ENCODE measurements around the gene MBP. TPM values are rescaled to one million over a fixed set of nuclear protein-coding genes. Genes with fewer than 3 reads are reported as not detected.

Gene MBP
- total RNA-seq, 2 experiments from 2014 or later: 13.5 to 28.9 TPM

DNA sequence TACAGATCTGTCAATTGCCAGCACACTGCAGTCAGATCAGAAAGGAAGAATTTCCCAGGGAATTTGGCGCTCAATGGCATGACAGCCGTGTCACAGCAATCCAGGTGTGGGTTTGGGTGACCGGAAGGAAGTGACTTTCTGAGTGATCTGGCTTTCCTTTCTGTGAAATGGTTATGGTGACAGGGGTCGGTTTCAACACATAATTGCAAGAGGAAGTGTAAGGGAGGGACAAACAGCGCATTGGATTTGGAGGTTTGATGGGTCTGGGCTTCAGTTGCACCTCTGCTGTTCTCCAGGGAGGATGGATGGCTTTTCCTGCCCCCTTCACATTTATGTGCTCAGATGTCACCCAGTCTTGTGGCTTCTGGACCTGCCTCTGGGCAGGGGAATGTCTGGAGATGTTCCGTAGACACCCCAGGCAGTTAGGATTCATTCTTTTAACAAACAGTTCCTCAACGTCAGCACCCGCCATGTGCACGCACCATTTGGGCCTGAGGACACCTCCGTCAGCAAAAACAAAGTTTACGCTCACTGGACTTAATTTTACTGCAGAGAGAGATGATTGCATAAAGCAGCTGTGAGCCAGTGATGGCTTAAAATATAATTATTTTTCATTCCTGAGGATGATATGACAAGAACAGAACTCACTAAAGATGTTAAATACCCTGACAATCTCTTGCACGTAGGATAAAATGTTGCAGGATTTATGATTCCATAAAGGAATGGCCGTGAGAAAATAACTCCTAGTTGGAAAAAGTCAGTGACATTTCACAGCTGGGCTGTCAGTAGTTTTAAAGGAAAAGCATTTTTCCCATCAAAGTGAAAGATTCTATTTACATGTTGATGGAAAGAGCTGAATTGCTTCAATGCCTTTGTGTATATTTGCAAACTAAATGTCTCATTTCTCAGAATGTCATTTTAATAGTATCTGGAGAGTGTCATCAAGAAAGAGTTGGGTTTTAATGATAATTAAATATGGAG lies 36.9 kb downstream of the MBP start:
- Histone ChIP-seq H3K9me3 (ENCODE audit: low read length) (no peaks in the 10 kb centered on the region), H3K79me2 (ENCODE audit: insufficient read depth, low read depth, low read length) (0 out of 2 replicates have a peak, but pooled peaks cover under 1% of the 10 kb centered on the region), H3K4me2 (ENCODE audit: low read length) (no peak overlapping the region), H3K4me3 (ENCODE audit: low read depth, low read length, poor library complexity, severe bottlenecking) (no peak overlapping the region), H2AFZ (ENCODE audit: low read length) (no peak overlapping the region), H4K20me1 (ENCODE audit: insufficient read depth, low read length) (no peaks in the 10 kb centered on the region), H3K4me1 (ENCODE audit: insufficient read depth, low read length, poor library complexity, severe bottlenecking) (peaks cover 47% of the 10 kb centered on the region), H3K9me2 (ENCODE audit: insufficient read depth, low read length) (no peaks in the 10 kb centered on the region), H3K27ac (ENCODE audit: low read depth, low read length, poor library complexity, severe bottlenecking) (no peak overlapping the region), H3K36me3 (ENCODE audit: insufficient read depth, low read length) (no peaks in the 10 kb centered on the region)
- CTCF ChIA-PET (ENCODE audit: unreplicated experiment): no interaction called here
- BruUV-seq (replicated peaks): no TSS peak
- no peak for DNase-seq (ENCODE audit: low spot score)
- intact Hi-C loops (cut with micrococcal nuclease; ENCODE audit: unreplicated experiment): loop anchor here (5.0 kb wide), 1 partner anchor 37 kb away; the partner anchor contains the start of gene MBP
- POLR2A ChIA-PET: interaction anchor here (1.0 kb wide), 1 partner anchor 27 kb away, joined by 3 read pairs; no protein-coding TSS in a partner anchor
- TF ChIP-seq CTCF (conservative IDR thresholded peaks at IDR 0.05; ENCODE audit: low read length) (no peak), EZH2phosphoT487 (IDR thresholded peaks at IDR 0.05; ENCODE audit: borderline replicate concordance, low read depth, low read length) (no peak)

DNA sequence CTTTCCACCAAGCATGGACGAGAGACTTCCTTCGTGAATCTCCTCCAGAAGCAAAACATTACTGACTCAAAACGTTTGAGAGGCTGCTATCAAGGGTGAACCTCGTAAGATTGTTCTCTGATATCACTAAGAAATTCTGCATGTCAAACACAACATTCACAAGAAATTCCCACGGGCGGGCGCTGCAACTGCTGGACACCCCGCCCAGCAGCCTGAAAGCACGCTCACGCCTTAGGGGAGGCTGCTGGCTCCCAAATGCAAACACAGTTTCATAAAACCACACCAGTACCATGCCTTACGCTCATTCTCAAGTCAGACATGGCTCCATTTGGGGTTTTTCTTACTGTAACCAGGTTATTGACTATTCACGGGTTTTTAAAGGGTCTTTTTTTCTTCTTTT lies 39.0 kb downstream of the MBP start:
- Histone ChIP-seq H3K4me1 (ENCODE audit: insufficient read depth, low read length, poor library complexity, severe bottlenecking) (peaks cover 47% of the 10 kb centered on the region), H3K4me3 (ENCODE audit: low read depth, low read length, poor library complexity, severe bottlenecking) (no peak overlapping the region)

More for the DNA sequence above, 39.0 kb downstream of the MBP start:
- TF ChIP-seq CTCF (conservative IDR thresholded peaks at IDR 0.05; ENCODE audit: low read length): no peak
- POLR2A ChIA-PET: no interaction called here
- no peaks in the 10 kb centered on the region for H3K9me2 ChIP-seq (ENCODE audit: insufficient read depth, low read length)
- H3K9me3 ChIP-seq (ENCODE audit: low read length): no peaks in the 10 kb centered on the region
- no peaks in the 10 kb centered on the region; the same call in 1 of the 2 replicates for H3K36me3 ChIP-seq (ENCODE audit: insufficient read depth, low read length)
- no peak overlapping the region for H2AFZ ChIP-seq (ENCODE audit: low read length)
- no peak for DNase-seq (ENCODE audit: low spot score)
- CTCF ChIA-PET (ENCODE audit: unreplicated experiment): no interaction called here
- BruUV-seq (replicated peaks): no TSS peak
- H3K4me2 ChIP-seq (ENCODE audit: low read length): no peak overlapping the region
- no peak overlapping the region for H3K27ac ChIP-seq (ENCODE audit: low read depth, low read length, poor library complexity, severe bottlenecking)
- intact Hi-C loops (cut with micrococcal nuclease; ENCODE audit: unreplicated experiment): no loop called here
- no peaks in the 10 kb centered on the region for H3K79me2 ChIP-seq (ENCODE audit: insufficient read depth, low read depth, low read length)
- no peaks in the 10 kb centered on the region for H4K20me1 ChIP-seq (ENCODE audit: insufficient read depth, low read length)

Data from OCI-LY7 (cell line).